Measurements from ENCODE around the gene PEX6. TPM values are rescaled to one million over a fixed set of nuclear protein-coding genes. Genes with fewer than 3 reads are reported as not detected.

Gene PEX6
- polyA plus RNA-seq, 1 donor from 2014 or later, result 12.7 TPM

- H3K9me3 Mint-ChIP-seq, result no peaks in the 10 kb centered on the region
- peaks cover 2% of the 10 kb centered on the region for H3K36me3 Mint-ChIP-seq
- no peaks in the 10 kb centered on the region for H3K27me3 Mint-ChIP-seq
- H3K4me3 Mint-ChIP-seq, result peak overlapping the region; percentile 62 to 93 (median 90)
- H3K27ac Mint-ChIP-seq, result peak overlapping the region in 2 of 3 donors; percentile 76 to 87
- H3K4me1 Mint-ChIP-seq, result peaks cover 31 to 34% (median 32%) of the 10 kb centered on the region in 3 donors
Observed at GRCh38 chr6:42984924-42985475, 6.0 kb upstream of the PEX6 start.

DNA sequence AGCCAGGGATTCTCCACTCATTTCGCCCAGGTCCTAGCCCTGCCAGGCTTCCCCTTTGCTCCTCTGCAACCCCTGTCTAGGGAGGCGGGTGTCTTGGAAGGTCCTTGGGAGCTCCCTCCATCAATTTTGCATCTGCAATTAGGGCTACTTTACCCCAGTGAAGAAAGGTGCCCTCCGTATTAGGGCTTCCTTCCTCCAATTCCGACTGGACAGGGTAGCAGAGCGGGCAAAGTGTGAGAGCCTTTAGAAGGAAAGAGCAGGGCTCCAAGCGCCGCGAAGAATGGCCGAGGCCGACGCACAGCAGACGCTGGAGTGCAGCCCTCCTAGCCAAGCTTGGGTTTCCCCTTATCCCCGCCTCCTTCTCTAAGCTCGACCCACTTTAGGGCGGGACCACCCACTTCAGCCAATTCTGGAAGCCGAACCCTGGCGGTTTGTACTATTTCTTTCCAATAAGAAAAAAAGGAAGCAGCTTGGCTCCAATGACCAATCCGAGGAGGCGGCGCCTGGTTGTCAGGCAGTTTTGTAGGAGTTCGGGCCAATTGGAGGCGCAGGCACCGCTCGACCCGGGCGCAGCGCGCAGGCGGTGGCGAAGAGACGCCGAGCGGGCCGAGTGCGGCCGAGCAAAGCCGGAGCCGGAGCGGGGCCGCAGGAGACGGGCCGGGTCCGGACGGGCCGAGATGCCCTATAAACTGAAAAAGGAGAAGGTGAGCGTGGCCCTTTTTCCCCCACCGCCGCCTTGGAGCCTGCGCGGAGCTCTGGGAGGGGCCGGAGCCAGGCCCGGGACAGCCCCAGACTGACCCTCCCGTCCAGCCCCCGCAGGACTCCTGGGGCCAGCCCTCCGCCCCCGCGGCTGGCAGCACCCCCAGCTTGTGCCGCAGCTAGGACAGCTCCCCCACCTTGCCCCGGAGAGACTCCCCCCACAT lies 5.3 kb upstream of the PEX6 start, which contains the start of gene PPP2R5D:
Gene PPP2R5D, plus strand, starts transcription at position 570 of the 923 bp plus-strand sequence. Its CDS starts 108 bp downstream, at position 678.
- H3K4me3 Mint-ChIP-seq, result peak within 1 kb of the TSS; percentile 88 to 99 (median 92)
- no peaks in the 10 kb centered on the region for H3K27me3 Mint-ChIP-seq
- peaks cover 2% of the 10 kb centered on the region for H3K36me3 Mint-ChIP-seq
- H3K4me1 Mint-ChIP-seq, result peaks cover 36 to 37% (median 37%) of the 10 kb centered on the region in 3 donors
- H3K27ac Mint-ChIP-seq, result peak within 1 kb of the TSS; percentile 92 to 96 (median 94)
- no peaks in the 10 kb centered on the region for H3K9me3 Mint-ChIP-seq

GRCh38 chr6:42981836-42982235 lies 2.9 kb upstream of the PEX6 start:
- H3K4me1 Mint-ChIP-seq, result peaks cover 36 to 43% (median 37%) of the 10 kb centered on the region in 3 donors
- peak overlapping the region in 2 of 4 donors; percentile 28 to 68 for H3K4me3 Mint-ChIP-seq
- no peaks in the 10 kb centered on the region for H3K36me3 Mint-ChIP-seq
- no peaks in the 10 kb centered on the region for H3K27me3 Mint-ChIP-seq
- no peaks in the 10 kb centered on the region for H3K9me3 Mint-ChIP-seq
- peak overlapping the region in 2 of 3 donors; percentile 30 to 47 for H3K27ac Mint-ChIP-seq

GRCh38 chr6:42979523-42980177 lies 669 bp upstream of the PEX6 start:
- H3K9me3 Mint-ChIP-seq, result no peaks in the 10 kb centered on the region
- H3K27ac Mint-ChIP-seq, result peak overlapping the region; percentile 84 to 97 (median 94)
- no peaks in the 10 kb centered on the region for H3K36me3 Mint-ChIP-seq
- H3K27me3 Mint-ChIP-seq, result no peaks in the 10 kb centered on the region
- peaks cover 28 to 32% (median 30%) of the 10 kb centered on the region in 3 donors for H3K4me1 Mint-ChIP-seq
- H3K4me3 Mint-ChIP-seq, result peak overlapping the region; percentile 94 to 99 (median 98)

GRCh38 chr6:42978487-42978838 lies 518 bp downstream of the PEX6 start:
- Mint-ChIP-seq H3K27ac (peak overlapping the region in 2 of 3 donors; percentile 56 to 95), H3K27me3 (no peaks in the 10 kb centered on the region), H3K9me3 (no peaks in the 10 kb centered on the region), H3K36me3 (no peaks in the 10 kb centered on the region), H3K4me1 (peaks cover 22 to 26% (median 23%) of the 10 kb centered on the region in 3 donors), H3K4me3 (peak overlapping the region; percentile 77 to 95 (median 86))

- Mint-ChIP-seq H3K4me3 (no peak overlapping the region), H3K9me3 (no peaks in the 10 kb centered on the region), H3K27ac (no peak overlapping the region), H3K27me3 (no peaks in the 10 kb centered on the region), H3K36me3 (no peaks in the 10 kb centered on the region), H3K4me1 (peaks cover 17 to 25% (median 19%) of the 10 kb centered on the region in 3 donors)
Observed at GRCh38 chr6:42974919-42975505, 4.0 kb downstream of the PEX6 start.

DNA sequence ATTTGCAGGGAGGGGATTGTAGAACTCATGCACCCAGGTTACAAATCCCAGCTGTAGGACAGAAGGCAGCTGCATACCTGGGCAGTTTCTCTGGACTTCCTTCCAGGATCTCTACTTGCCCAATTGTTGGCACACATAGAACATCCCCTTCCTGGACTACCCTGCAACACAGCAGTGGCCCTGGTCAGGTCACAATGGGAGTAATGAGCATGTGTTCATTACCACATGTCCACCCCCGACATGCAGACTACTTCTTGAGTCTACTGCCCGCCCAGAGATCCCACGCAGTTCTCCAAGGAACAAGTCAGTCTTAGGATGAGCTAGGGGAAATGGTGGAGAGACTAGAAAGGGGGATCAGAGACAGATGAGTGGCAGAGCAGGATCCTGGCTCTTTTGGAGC lies 5.1 kb downstream of the PEX6 start:
- Mint-ChIP-seq H3K27me3 (no peaks in the 10 kb centered on the region), H3K27ac (no peak overlapping the region), H3K9me3 (no peaks in the 10 kb centered on the region), H3K4me3 (peak overlapping the region in 2 of 4 donors; percentile 11 to 60), H3K4me1 (peaks cover 8 to 17% (median 10%) of the 10 kb centered on the region in 3 donors), H3K36me3 (no peaks in the 10 kb centered on the region)

DNA sequence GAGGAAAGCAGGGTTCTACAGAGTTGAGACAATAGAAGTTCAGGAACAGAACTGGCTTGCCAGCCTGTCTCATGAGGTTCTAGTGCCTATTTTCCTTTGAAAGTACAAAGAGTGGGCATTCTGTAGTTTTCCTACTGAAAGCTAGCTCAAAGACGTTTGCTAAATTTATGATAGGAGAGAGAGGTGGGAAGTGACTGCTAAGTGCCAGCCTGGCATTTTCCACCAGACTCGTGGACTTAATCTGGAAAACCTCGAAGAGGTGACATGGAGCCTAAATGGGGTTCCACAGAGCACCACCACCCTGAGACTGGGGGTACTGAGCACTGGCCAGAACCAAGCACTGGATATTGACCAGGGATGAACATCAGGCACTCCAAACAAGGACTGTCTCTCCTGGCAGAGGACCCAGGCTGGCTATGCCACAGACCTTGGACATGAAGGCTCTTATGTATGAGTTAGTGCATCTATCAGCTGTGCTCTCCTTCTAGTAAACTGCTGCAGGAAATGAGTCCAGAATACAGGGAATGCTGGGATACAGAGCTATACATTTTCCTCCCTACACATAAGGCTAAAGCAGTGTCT lies 7.1 kb downstream of the PEX6 start:
- Mint-ChIP-seq H3K4me3 (no peak overlapping the region), H3K4me1 (peaks cover 2 to 9% (median 3%) of the 10 kb centered on the region in 3 donors), H3K27me3 (no peaks in the 10 kb centered on the region), H3K9me3 (no peaks in the 10 kb centered on the region), H3K36me3 (no peaks in the 10 kb centered on the region), H3K27ac (no peak overlapping the region)

GRCh38 chr6:42970871-42971612 lies 7.9 kb downstream of the PEX6 start:
- Mint-ChIP-seq H3K36me3 (peaks cover 4% of the 10 kb centered on the region), H3K4me1 (peaks cover 0 to 6% (median 2%) of the 10 kb centered on the region in 3 donors), H3K27me3 (no peaks in the 10 kb centered on the region), H3K9me3 (no peaks in the 10 kb centered on the region), H3K4me3 (no peak overlapping the region), H3K27ac (no peak overlapping the region)

GRCh38 chr6:42969934-42970333 lies 9.0 kb downstream of the PEX6 start:
- peaks cover 0 to 2% (median 1%) of the 10 kb centered on the region in 3 donors for H3K4me1 Mint-ChIP-seq
- H3K27me3 Mint-ChIP-seq, result no peaks in the 10 kb centered on the region
- H3K4me3 Mint-ChIP-seq, result no peak overlapping the region
- peaks cover 4% of the 10 kb centered on the region for H3K36me3 Mint-ChIP-seq
- no peaks in the 10 kb centered on the region for H3K9me3 Mint-ChIP-seq
- no peak overlapping the region for H3K27ac Mint-ChIP-seq

DNA sequence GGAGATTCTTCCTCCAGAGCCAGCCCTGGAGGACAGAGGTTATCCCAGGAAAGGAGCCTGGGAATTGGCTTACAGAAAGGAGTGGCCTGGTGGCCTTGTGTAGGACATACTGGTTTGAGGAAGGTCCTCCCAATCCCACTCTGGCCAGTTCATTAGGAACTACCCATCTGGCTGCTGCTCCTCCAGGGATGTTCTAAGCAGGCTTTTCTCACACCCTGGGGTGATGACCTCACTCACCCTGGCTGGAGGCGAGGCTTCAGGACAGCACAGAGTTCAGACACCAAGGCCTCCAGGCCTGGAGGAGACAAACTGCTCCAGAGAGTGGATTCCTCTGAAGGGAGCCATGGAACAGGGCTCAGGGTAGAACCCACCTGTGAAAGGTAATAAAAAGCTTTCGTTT lies 9.6 kb downstream of the PEX6 start:
- no peak overlapping the region for H3K4me3 Mint-ChIP-seq
- H3K9me3 Mint-ChIP-seq, result no peaks in the 10 kb centered on the region
- H3K27me3 Mint-ChIP-seq, result no peaks in the 10 kb centered on the region
- H3K4me1 Mint-ChIP-seq, result peaks cover 0 to 2% (median 0%) of the 10 kb centered on the region in 3 donors
- H3K36me3 Mint-ChIP-seq, result peaks cover 4% of the 10 kb centered on the region
- H3K27ac Mint-ChIP-seq, result no peak overlapping the region

DNA sequence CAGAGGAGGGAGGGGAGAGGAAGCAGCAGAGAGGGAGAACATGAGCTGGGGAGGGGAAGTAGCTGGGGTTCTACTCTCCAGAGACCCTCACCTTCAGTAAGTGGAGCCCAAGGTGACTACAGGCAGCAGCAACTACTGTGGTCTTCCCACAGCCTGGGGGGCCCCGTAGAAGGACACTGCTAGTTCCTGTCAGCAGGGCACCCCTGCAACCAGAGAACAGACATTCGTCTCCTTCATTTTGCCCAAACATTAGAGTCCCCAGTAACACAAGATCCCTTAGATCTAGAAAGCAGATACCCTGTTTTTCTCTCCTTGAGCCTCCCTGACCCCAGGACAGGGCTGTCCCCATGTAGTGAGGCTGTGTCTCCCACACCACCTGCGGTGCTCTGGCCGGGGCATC lies 10.2 kb downstream of the PEX6 start:
- peaks cover 0 to 2% (median 0%) of the 10 kb centered on the region in 3 donors for H3K4me1 Mint-ChIP-seq
- peaks cover 4% of the 10 kb centered on the region for H3K36me3 Mint-ChIP-seq
- H3K27me3 Mint-ChIP-seq, result no peaks in the 10 kb centered on the region
- H3K9me3 Mint-ChIP-seq, result no peaks in the 10 kb centered on the region
- H3K4me3 Mint-ChIP-seq, result no peak overlapping the region
- no peak overlapping the region for H3K27ac Mint-ChIP-seq

DNA sequence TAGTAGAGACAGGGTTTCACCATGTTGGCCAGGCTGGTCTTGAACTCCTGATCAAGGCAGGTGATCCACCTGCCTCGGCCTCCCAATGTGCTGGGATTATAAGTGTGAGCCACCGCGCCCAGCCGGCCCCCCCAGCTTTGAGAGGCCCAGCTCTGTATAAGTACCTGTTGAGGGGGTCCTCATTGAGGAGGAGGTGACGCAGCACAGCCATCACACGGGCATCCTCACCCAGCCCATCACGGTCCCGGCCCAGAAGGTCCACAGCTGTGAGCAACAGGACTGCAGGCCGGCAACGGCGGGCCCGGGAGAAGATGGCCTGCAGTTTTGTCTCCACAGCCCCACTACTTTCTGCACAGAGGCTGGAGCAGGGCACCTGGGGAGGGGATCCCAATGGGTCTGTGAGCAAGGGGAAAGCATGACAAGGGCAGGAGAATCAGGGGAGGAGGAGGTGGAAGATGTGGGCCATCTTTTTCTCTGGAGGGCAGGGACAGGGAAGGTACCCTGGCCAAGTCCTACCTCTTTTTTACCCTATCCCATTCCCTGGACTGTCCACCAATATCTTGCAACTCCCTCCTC lies 10.8 kb downstream of the PEX6 start:
- Mint-ChIP-seq H3K36me3 (peaks cover 4% of the 10 kb centered on the region), H3K27ac (no peak overlapping the region), H3K27me3 (no peaks in the 10 kb centered on the region), H3K9me3 (no peaks in the 10 kb centered on the region), H3K4me3 (no peak overlapping the region), H3K4me1 (peaks cover 0 to 2% (median 0%) of the 10 kb centered on the region in 3 donors)

Data from IgD-negative memory B cell (primary cell).